Aorta (tissue), 5 donors: ENCODE measurements around the gene CSNK1A1. TPM values are rescaled to one million over a fixed set of nuclear protein-coding genes. Genes with fewer than 3 reads are reported as not detected.
A peak's percentile ranks its signal among the peaks of the same experiment; 100 is the strongest.

Experiments used
- ATAC-seq: fragments of 200-7000 bp; cut with Tn5 transposase; one replicate; pipeline ENCODE4 v1.9.1; 2022; ENCODE audit warnings: moderate library complexity; ENCODE audit not compliant: low FRiP score
- DNase-seq, 2 donors: peaks; one replicate each; pipeline ENCODE4 v3.0.0-alpha.2; 2020
- H3K27ac ChIP-seq, 2 donors: one replicate each; pipeline ENCODE4 v1.5.1; 2013; ENCODE audit warnings: low read length in 2 of 2, mild to moderate bottlenecking in 2 of 2, moderate library complexity in 2 of 2, control low read depth in 1 of 2, inconsistent platforms in 1 of 2, low read depth in 1 of 2
- H3K27me3 ChIP-seq, 2 donors: one replicate each; pipeline ENCODE4 v1.6.1; 2013; ENCODE audit warnings: control low read depth in 1 of 2, low read length in 1 of 2, mild to moderate bottlenecking in 1 of 2, moderate library complexity in 1 of 2; ENCODE audit not compliant: insufficient read depth in 2 of 2, control insufficient read depth in 1 of 2
- H3K36me3 ChIP-seq, 2 donors: one replicate each; pipeline ENCODE4 v1.6.1; 2013; ENCODE audit warnings: control low read depth in 1 of 2, low read length in 1 of 2, mild to moderate bottlenecking in 1 of 2; ENCODE audit not compliant: insufficient read depth in 2 of 2, control insufficient read depth in 1 of 2
- H3K4me1 ChIP-seq, 2 donors: one replicate each; pipeline ENCODE4 v1.6.1; 2013; ENCODE audit warnings: low read length in 2 of 2, control low read depth in 1 of 2, mild to moderate bottlenecking in 1 of 2, moderate library complexity in 1 of 2; ENCODE audit not compliant: insufficient read depth in 2 of 2, control insufficient read depth in 1 of 2
- H3K4me3 ChIP-seq, 2 donors: one replicate each; pipeline ENCODE4 v1.5.1; 2013; ENCODE audit warnings: low read length in 2 of 2, control low read depth in 1 of 2, mild to moderate bottlenecking in 1 of 2
- H3K9me3 ChIP-seq: one replicate; pipeline ENCODE4 v1.6.1; 2013; ENCODE audit warnings: mild to moderate bottlenecking, low read length; ENCODE audit not compliant: control insufficient read depth
- WGBS, 2 donors: extraction: QIAGEN DNeasy Blood & Tissue Kit; methylation state at CpG; one replicate each; pipeline ENCODE4 v1.1.7; 2013; 5-methylcytosine and 5-hydroxymethylcytosine counted together
- intact Hi-C, 2 donors: fragments of 100-400 bp; cut with DNase I; formaldehyde crosslinking; loops; one replicate each; pipeline versions ENCODE4 v1.14.2 to v1.15.0; 2022
- polyA plus RNA-seq, 2 donors: library from polyadenylated mRNA; stranded (reverse); fragments of 200-250 nt; gene quantifications; one replicate each; pipeline ENCODE4 v1.2.3, GENCODE V29; 2013
- total RNA-seq, 2 donors: library from RNA; stranded (reverse); fragmentation: NEBNext Ultra II Directional; extraction: Animal tissue kit (Norgen Biotek cat#: 25700); gene quantifications; one replicate each; pipeline ENCODE4 v1.2.1, GENCODE V29; 2021
- donor health status: healthy with polysubstance abuse.
- donor health status: Bipolar disorder and iron deficiency.
- donor health status: DM: no; HTN: no; CAD: no.
- donor health status: DM: no; HTN: no; CAD: no.
- donor health status: DM: yes; HTN: yes; CAD: no.

The CSNK1A1 gene
- total and polyA plus RNA-seq, 4 donors: 100 to 242 (median 164) TPM

DNA sequence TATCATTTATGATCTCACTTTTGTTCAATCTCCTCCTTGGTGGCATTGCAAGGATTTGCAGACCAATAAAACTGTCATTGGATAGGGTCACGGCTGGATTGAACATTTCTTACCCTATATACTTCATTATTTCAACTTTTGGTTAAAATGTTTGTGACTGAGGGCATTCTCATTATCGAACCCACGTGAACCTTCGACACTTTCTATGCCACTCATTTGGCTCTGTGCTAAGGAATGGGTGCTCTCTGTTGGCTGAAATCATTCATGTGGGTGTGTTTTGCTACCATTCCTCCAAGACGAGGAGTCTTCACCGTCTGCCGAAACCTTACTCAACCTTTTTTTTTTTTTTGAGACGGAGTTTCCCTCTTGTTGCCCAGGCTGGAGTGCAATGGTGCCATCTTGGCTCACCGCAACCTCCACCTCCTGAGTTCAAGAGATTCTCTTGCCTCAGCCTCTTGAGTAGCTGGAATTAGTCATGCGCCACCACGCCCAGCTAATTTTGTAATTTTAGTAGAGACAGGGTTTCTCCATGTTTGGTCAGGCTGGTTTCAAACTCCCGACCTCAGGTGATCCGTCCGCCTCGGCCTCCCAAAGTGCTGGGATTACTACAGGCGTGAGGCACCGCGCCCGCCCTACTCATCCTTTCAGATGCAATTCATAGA lies 62.5 kb downstream of the CSNK1A1 start:
- H3K9me3 ChIP-seq: no peaks in the 10 kb centered on the region
- H3K4me1 ChIP-seq: peaks cover 5 to 10% of the 10 kb centered on the region in 2 donors
- no peak overlapping the region for H3K4me3 ChIP-seq

DNA sequence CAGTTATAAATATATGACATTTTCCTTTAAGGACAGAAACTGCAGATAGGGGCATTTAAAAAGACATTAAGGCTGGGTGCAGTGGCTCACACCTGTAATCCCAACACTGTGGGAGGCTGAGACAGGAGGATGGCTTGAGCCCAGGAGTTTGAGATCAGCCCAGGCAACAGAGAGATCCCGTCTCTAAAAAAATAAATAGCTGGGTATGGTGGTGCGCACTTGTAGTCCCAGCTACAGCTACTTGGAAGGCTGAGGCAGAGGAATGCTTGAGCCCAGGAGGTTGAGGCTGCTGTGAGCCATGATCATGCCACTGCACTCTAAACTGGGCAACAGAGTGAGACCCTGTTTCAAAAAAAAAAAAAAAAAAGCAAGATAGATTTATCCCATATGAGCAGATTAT lies 63.6 kb downstream of the CSNK1A1 start:
- no peak for ATAC-seq
- intact Hi-C loops: loop anchor here (2.0 kb wide), 1 partner anchor 35 kb away; no protein-coding TSS in a partner anchor
- H3K4me3 ChIP-seq: no peak overlapping the region
- H3K4me1 ChIP-seq: peaks cover 3 to 10% of the 10 kb centered on the region in 2 donors
- peak overlapping the region; percentile 79 to 100 for H3K27ac ChIP-seq
- H3K9me3 ChIP-seq: no peaks in the 10 kb centered on the region
- no peak for DNase-seq
- H3K36me3 ChIP-seq: no peaks in the 10 kb centered on the region
- H3K27me3 ChIP-seq: no peaks in the 10 kb centered on the region
- WGBS, 2 donors: 16 to 18% methylated on average over 2 of the region's 2 CpGs

More for the DNA sequence above, 62.5 kb downstream of the CSNK1A1 start:
- DNase-seq (no peak), ATAC-seq (no peak)
- 73 to 78% methylated on average over 19 of the region's 19 CpGs for WGBS, 2 donors
- H3K27me3 ChIP-seq: no peaks in the 10 kb centered on the region
- intact Hi-C loops: loop anchor here in 1 of 2 donors (2.0 kb wide), 1 partner anchor 36 kb away; no protein-coding TSS in a partner anchor
- peak overlapping the region in 1 of 2 donors; percentile 90 for H3K27ac ChIP-seq
- H3K36me3 ChIP-seq: no peaks in the 10 kb centered on the region

DNA sequence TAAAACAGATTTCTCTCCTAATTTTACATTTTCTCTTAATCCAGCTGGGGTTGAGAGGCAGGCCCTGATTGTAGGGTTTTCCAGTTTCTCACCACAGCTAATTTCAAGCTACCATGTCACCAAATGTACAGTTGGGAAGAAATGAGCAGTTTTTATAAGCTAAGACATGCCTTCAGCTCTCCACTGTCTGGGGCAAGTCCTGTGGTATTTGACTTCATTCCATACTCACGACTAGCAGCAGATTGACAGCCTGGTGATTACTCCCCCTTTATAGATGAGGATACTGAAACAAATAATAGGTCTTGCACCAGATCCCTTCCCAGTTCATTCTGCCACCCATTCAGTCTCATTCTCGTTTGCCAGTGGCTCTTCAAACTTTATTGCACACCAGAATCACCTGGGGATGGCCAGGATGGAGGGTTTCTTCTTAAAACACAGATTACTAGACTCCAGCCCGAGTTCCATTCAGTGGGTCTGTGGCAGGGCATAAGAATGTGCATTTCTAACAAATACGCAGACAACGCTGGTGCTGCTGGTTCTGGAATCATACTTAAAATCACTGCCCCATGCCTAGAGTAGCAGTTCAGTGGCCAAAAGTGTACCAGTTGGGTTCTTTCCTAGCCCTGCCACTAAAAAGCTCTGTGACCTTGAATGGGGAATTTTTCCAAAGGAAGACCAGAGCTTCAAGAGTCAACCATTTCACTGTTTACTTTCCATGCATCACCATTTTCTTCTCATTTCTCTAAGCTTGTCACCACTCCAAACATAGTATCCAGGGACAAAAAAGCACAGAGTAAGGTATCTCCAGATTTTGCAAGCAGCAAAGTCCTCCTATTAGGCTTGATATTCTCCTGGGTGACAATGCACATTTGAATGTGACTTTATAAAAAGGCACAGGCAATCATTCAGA lies 64.3 kb downstream of the CSNK1A1 start:
- intact Hi-C loops: loop anchor here in 1 of 2 donors (2.0 kb wide), 1 partner anchor 34 kb away; no protein-coding TSS in a partner anchor
- H3K9me3 ChIP-seq: no peaks in the 10 kb centered on the region
- ATAC-seq: no peak
- WGBS, 2 donors: 31 to 37% methylated on average over 5 of the region's 5 CpGs
- DNase-seq: no peak
- H3K27ac ChIP-seq: peak overlapping the region; percentile 79 to 100
- H3K4me1 ChIP-seq: peaks cover 5 to 10% of the 10 kb centered on the region in 2 donors
- H3K4me3 ChIP-seq: no peak overlapping the region
- no peaks in the 10 kb centered on the region for H3K36me3 ChIP-seq
- no peaks in the 10 kb centered on the region for H3K27me3 ChIP-seq

DNA sequence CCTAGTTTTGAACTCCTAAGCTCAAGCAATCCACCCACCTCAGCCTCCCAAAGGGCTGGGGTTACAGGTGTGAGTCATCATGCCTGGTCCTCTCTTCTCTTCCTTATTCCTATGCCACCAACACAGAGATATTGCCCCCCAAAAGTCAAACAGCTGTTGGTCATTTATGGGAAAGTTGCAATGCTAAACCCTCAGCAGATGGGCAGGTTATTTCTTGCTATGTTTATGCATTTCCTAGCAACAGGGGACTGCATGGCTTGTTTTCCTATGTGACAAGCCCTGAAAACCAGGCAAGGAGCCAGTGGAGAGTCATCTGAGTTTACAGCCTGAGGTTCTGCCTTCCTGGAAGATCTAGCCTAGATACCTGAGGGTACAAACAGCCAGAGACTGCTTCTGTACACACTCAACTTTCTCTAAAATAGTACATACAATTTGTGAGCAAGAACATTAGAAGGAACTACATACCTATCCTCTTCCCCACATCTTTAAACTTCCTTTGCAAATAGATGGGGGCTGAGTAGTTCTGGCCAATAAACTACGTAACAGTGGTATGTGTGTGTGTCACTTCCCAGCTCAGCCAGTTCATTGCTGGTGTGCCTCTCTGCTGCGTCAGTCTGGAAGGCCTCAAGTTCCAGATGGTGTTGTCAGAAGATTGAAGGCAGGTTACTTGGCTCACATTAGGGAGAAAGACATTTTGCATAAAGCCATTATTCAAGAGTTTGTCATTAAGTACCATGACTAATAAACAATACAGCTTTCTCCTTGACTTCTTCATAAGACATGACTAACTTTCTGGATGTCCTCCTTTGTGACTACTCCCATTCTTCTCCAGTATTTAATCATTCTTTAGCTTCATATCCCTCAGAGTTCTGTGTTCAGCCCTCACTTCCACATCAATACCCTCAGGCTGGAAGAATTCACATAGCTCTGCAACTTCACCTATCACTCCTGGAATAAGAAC lies 65.3 kb downstream of the CSNK1A1 start:
- DNase-seq: peak in 1 of 2 donors; percentile 86
- peak overlapping the region; percentile 79 to 100 for H3K27ac ChIP-seq
- peak; percentile 86 for ATAC-seq
- no peaks in the 10 kb centered on the region for H3K9me3 ChIP-seq
- intact Hi-C loops: loop anchor here in 1 of 2 donors (2.0 kb wide), 1 partner anchor 33 kb away; no protein-coding TSS in a partner anchor
- H3K36me3 ChIP-seq: no peaks in the 10 kb centered on the region
- no peaks in the 10 kb centered on the region for H3K27me3 ChIP-seq
- H3K4me1 ChIP-seq: peaks cover 10 to 11% of the 10 kb centered on the region in 2 donors
- WGBS, 2 donors: 0 to 6% methylated on average over 2 of the region's 2 CpGs
- H3K4me3 ChIP-seq: no peak overlapping the region

DNA sequence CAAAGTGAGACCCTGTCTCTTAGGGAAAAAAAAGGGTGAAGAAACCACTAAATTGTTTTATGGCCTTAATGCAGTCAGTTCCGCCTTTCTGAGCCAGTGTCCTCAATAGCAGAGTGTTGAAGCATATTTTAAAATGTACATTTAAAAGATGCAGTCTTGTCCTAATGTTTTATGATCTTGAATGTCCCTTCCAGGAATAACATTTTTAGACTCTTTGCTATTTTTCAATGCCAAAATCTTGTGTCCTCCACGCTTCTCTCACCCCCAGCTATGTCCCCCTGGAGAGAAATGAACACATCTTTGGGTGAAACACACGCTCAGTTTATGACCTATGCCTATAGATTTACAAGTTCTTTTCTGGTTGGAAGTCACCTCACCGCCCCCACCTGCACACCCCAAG lies 69.8 kb downstream of the CSNK1A1 start:
- no peaks in the 10 kb centered on the region for H3K36me3 ChIP-seq
- ATAC-seq: no peak
- WGBS, 2 donors: 47 to 53% methylated on average over 4 of the region's 4 CpGs
- no peaks in the 10 kb centered on the region for H3K9me3 ChIP-seq
- DNase-seq: no peak
- peaks cover 2 to 8% of the 10 kb centered on the region in 2 donors for H3K4me1 ChIP-seq
- H3K27me3 ChIP-seq: no peaks in the 10 kb centered on the region
- intact Hi-C loops: no loop called here
- H3K4me3 ChIP-seq: no peak overlapping the region
- H3K27ac ChIP-seq: peak overlapping the region in 1 of 2 donors; percentile 8

DNA sequence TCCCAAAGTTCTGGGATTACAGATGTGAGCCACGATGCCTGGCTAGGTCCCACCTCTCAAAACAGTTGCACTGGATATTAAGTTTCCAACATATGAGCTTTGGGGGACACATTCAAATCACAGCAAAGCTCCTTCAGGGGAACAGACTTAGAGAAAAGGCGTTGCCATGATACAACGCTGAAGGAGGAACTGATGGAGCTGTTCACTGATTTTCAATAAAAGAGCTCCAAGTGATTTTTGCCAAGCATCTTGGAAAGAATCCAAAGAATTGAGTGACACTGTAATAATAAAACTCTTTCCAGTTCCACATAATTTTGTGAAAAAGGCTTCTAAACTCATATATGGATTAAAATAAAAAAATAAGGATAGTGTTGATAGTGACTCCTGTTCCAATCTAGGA lies 72.5 kb downstream of the CSNK1A1 start:
- WGBS, 2 donors: 14 to 28% methylated on average over 3 of the region's 3 CpGs
- Histone ChIP-seq H3K4me3 (no peak overlapping the region), H3K9me3 (no peaks in the 10 kb centered on the region), H3K27me3 (no peaks in the 10 kb centered on the region), H3K4me1 (peaks cover 2 to 8% of the 10 kb centered on the region in 2 donors), H3K27ac (no peak overlapping the region), H3K36me3 (no peaks in the 10 kb centered on the region)
- intact Hi-C loops: no loop called here
- DNase-seq (no peak), ATAC-seq (no peak)

DNA sequence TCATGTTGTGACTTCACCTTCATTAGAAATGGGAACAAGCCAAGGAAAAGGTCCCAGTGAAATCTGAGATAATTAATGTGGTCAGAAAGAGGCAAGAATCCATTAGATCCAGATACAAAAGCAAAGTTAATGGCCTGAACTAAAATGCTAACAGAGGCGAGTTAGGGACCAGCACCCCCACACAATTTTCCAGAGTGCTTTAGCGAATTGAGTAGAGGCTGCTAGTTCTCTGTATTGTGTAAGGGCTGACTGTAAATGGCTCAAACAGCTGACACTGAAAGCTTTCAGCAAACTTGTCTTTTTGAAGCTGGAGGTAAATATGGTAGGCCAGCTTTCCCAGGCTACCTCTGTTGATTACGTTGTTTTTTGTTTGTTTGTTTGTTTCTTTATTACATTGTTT lies 75.5 kb downstream of the CSNK1A1 start:
- no peaks in the 10 kb centered on the region for H3K9me3 ChIP-seq
- H3K36me3 ChIP-seq: no peaks in the 10 kb centered on the region
- DNase-seq: no peak
- H3K4me1 ChIP-seq: peaks cover 0 to 2% of the 10 kb centered on the region in 2 donors
- WGBS, 2 donors: 88 to 96% methylated on average over 3 of the region's 3 CpGs
- intact Hi-C loops: no loop called here
- no peak for ATAC-seq
- H3K27me3 ChIP-seq: no peaks in the 10 kb centered on the region
- no peak overlapping the region for H3K4me3 ChIP-seq
- no peak overlapping the region for H3K27ac ChIP-seq

DNA sequence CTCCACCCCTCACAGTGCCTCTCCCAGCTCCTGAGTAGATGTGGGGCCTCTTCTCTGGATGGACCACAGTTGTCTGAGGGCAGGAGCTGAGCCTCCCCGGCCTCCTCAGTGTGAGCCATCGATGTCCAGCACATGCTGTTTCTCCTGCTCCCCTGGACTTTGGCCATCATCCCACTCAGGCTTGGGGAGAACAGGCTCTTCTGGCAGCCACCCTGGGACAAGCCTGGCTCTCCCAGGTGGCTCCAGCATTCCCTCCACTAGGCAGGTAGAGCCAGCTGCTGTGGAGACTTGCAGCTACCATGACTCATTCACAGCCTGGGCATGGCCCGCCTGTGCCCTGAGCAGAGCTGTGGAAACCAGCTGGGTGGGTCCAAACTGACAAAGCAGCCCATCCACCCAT lies 77.0 kb downstream of the CSNK1A1 start:
- intact Hi-C loops: no loop called here
- Histone ChIP-seq H3K9me3 (no peaks in the 10 kb centered on the region), H3K27me3 (no peaks in the 10 kb centered on the region), H3K27ac (no peak overlapping the region), H3K36me3 (no peaks in the 10 kb centered on the region), H3K4me3 (no peak overlapping the region), H3K4me1 (peaks cover 0 to 2% of the 10 kb centered on the region in 2 donors)
- WGBS, 2 donors: 82 to 89% methylated on average over 3 of the region's 3 CpGs
- ATAC-seq: no peak
- peak in 1 of 2 donors; percentile 69 for DNase-seq
